TTC549 (cell line): ENCODE measurements around the gene HOATZ.

ENCODE experiments used
- FAIRE-seq: peaks from 2 replicates; lab custom pipeline; 2012; peaks lifted over from hg19 to GRCh38; lab: Jason Lieb, UNC

Gene HOATZ

DNA sequence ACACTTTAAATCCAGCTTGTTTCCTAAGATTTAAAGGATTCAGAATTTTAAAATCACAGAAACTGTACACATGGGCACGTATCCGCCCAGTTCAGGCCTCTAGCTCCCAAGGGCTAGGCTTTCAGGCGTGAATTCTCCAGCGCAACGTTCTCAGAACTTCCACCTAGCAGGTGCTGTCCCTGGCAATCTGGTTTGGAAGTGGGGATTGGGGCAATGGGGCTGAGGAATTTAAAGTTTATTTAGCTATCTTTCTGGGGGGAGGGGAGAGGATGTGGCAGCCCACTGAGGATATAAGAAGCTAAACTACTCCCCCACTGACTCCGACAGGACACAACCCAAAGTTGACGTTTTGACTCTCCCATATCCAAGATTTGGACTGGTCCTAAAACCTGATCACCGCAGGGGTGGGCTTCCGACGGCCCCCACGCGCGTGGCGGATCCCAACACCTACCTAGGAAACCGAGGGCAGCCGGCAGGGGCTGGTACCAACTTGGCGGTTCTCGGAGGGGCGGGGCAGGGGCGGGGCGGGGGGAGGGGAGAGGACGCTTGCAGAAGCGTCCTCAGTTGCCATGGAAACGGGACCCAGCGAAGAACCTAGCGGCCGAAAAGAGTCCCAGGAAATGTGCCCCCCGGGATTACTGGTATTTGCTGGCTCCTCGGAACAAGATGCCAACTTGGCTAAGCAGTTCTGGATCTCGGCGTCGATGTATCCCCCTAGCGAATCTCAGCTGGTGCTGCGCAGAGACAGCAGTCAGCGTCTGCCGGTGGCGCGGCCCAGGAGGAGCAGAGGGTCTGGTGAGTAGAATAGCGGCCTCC, at the start of gene HOATZ:
Gene HOATZ, plus strand, starts transcription at position 563 of the 816 bp plus-strand sequence. Its CDS starts 7 bp downstream, at position 570.
- FAIRE-seq = no peak

DNA sequence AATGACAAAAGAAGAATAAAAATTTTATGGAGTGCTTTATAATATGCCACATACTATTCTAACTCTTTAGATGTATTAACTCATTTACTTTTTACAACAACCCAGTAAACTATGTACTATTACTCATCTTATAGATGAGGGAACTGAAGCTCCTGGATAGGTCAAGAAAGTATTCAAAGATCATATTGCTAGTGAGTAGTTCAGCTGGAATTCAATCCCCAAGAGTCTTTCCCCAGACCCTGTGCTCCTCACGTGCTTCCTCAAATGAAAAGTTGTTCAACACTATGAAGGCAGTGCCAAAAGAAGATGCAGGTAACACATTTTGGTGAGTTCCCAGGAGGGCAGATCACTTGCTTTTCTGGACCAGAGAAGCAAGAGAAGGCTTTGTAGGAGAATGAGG, 49.2 kb upstream of the HOATZ start:
- no peak for FAIRE-seq

DNA sequence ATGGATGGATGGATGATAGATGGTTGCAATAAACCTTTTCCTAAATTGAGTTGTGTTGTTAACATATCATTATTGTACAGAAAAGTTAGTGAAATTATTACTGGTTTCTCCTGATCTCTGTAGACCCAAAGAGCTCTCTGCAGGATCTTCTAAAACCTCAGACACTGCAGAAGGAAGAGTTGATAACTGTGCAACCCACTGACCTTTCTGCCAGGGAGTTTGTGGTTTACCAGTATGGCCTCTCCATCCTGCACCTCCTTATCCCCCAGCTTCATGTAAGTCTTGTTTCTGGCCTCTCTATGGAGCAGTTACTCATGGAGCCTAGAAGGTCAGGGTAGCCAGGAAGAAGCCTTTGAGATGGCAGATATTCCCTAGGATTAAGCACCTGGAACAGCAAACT, 48.0 kb upstream of the HOATZ start:
- no peak for FAIRE-seq

DNA sequence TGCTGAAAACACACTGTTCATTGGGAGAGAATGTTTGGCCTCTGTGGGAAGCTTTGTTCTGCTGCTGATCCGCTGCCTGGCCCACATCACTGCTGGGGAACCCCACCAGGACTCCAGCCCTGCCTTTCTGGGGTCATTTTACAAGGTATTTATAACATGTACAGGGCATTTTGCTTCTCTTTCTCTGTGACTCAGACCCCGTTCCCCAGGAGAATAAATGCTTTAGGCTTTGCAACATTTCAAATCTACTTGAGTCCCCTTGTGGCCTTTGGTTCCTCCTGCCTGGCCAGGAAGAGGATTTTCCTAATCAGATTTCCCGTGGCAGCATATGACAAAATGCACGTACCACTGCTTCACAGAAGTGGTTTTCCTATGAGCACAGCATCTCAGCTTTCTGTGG, 45.4 kb upstream of the HOATZ start:
- no peak for FAIRE-seq

DNA sequence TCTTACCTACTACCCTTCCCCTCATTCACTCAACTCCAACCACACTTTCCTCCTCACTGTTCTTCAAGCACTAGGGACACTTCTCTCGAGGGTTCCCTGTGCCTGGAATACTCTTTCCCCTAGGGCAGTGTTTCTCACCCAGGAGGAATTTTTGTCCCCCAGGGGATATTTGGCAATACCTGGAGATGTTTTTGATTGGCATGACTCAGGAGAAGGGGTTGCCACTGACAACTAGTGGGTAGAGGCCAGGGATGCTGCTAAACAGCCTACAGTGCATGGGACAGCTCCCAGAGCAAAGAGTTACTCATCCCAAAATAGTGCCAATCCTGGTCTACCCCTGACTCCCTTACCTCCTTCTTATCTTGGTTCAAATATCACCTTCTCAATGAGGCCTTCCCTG, 42.4 kb upstream of the HOATZ start:
- no peak for FAIRE-seq

DNA sequence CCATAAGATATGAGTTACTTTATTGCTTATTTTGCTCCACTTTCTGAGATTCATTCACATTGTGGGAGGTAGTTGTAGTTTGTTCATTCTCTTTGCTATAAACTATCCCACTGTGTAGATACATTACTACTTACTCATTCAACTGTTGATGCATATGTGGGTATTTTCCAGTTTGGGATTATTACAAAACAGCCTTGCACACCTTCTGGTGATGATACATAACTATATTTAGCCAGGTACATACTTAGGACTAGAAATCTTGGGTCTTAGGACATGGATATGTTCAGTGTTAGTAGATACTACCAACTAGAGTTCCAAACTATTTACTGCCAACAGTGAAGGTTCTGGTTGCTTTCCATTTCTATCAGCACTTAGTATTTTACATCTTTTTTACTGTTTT, 40.1 kb upstream of the HOATZ start:
- FAIRE-seq = no peak

DNA sequence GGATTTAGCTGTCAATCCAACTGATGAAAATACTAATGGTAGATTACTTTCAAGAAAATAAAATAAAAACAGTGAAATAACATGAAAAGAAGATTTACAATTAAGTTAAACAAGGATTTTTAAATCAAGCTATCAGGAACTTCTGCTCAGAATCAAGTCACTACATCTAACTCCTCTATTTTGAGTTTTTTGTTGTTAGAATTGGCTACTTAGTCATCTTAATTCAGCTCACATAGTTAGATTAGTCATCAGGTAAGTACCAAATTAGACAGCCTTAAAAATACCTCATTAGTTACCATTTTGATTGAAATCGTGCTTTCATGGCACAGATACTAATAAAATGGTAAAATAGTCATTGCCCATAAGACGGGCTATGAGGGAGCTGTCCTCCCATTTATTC, 38.2 kb upstream of the HOATZ start:
- FAIRE-seq = no peak

DNA sequence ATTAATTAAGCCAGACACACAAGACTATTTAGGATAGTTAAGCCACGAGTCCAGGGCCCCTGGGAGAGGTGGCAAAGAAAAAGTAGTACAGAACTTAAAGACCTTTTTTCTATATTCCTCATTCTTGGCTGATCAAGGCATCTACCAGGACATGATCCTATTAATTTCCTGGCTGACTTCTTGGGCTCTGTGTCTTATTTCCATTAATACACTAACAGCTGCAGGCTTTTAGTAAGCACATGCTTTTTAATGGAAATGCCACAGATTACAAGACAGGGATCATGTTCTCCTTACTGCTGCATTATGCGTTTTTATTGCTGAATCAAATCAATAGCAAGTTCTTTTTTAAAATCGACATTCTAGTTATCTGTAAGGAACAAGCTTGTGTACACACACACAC, 37.6 kb upstream of the HOATZ start:
- FAIRE-seq = no peak

DNA sequence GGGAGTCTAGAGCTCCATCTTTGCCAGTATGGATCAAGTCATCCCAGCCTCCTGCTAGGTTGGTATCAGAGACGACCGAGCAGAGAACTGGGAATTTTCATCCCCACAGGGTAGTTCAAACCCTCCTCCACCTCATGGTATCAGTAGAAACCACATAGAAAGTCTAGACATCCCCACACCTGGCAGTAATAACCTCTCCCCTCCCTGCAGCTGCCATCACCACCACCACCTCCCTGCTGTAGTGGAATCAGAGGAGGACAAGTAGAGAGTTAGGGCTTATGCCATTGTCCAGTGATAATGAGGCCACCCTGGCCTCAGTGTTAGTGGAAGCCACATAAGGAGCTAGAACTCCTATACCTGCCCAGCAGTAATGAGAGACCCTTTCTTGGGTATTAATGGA, 36.7 kb upstream of the HOATZ start:
- FAIRE-seq = no peak

DNA sequence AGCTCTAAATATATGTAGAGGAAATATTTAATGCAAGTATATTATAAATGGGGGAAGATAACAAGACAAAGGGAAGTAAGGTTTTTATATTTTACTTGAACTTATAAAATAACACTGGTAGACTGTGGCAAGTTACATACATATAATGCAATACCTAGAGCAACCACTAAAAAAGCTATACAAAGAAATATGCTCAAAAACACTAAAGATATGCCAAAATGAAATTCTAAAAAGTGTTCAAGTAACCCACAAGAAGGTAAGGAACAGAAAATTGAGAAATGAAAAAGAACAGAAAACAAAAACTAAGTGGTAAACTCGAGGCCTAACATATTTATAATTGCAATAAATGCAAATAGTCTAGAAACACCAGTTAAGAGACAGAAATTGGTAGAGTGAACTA, 34.9 kb upstream of the HOATZ start:
- no peak for FAIRE-seq

DNA sequence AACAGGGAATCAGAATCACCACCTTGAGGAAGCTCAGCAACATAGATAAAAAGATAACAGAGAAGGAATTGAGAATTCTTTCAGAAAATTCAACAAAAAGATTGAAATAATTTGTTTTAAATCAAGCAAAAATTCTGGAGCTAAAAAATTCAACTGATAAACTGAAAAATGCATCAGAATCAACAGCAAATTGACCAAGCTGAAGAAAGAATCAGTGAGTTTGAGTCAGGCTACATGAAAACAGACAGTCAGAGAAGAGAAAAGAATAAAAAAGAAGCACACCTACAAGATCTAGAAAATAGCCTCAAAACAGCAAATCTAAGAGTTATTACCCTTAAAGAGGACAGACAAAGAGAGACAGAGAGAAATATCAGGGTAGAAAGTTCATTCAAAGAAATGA, 31.1 kb upstream of the HOATZ start:
- no peak for FAIRE-seq

DNA sequence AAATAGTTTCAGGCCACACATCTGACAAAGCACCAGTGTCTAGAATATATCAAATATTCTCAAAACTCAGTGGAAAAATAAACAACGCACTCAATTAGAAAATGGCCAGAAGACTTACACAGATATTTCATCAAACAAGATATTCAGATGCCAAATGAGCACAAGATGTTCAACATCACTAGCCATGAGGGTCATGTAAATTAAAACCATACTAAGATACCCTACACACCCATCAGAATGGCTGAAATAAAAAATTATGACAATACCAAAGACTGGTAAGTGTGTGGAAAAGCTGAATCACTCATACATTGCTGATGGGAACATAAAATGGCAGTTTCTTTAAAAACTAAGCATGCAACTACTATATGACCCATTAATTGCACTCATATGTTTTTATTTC, 24.1 kb upstream of the HOATZ start:
- FAIRE-seq = no peak

DNA sequence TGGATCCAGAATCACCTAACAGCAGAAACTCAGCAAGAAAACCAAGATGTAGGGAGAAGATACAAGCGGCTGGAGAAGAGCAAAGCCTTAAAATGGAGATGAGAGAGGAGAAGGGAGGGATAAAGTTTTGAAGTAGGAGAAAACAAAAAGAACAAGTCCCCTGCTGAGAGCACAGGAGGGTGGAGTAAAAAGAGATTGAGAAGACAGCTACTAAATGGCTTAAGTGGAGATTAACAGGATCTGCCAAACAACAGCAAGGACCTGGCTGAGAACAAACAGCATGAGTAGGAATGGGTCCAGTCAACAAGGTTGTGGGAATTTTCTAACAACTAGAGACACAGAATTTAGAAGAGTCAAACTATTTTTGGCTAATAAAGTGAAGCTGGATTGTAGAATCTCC, 20.5 kb upstream of the HOATZ start:
- FAIRE-seq = no peak

DNA sequence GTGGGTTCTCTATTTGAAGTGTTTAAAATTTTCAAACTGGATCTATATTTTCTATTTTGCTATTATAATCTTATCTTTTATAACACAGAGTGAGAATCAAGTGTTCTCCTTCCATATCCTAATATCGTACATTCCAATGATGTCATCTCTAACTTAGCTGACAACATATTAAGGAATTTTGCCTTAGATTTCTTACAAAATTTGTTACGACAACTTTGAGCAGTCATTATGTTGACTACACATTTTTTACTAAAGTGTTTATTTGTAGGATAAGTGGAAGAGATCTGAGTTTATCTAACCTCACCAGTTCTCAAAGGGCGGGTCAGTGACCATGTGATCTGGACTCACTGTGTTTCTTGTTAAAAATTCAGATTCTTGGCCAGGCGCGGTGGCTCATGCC, 15.1 kb upstream of the HOATZ start:
- FAIRE-seq = no peak

DNA sequence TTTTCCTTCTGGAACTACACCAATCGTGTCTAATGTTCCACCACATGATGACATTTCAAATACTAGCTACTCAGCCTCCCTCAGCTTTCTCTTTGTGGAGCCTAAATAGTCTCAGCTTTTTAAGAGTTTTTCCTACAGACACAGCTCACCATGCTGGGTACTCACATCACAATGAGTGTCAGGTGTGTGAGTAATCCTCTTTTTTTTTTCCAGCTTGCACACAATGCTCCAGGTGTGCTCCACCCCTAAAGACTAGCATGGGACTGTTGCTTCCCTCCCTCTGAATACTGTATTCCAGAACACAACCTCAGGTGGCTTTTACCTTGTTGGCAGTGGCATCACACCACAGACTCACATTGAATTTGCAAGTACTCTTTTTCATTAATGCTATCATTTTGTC, 14.1 kb upstream of the HOATZ start:
- no peak for FAIRE-seq

DNA sequence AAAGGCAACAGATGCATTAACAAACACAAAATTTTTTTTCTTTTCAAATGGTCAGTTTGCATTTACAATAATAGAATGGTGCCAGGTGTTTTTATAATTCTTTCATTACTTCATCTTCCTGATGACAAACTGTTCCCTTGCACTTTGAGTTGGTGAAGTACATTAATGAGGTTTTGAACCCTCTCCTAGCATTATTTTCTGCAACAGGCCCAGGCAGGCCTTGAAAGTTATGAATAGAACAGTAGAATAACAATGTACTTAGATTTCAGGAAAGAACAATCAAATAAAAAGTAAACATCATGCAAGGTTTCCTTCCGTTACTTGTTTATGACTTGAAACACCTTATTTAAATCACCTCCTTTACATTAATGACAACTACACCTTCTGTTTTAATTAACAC, 12.0 kb upstream of the HOATZ start:
- no peak for FAIRE-seq

DNA sequence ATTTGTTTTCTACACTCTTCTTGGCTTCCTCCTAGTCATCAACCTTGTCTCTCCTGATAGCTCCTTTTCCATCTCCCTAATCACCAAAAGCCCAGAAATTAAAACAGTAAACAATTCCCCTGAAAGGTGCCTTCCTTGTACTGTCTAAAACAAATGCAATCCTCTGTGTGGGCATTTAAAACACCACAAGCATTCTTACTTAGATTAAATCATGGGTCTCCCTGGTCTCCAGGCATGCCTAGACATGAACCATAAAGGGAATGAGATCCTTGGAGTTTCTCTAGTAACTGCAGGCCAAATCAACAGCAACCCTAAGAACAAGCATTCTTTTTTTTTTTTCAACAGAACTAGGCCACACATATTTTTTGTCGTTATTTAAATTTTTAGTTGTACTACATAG, 4.3 kb upstream of the HOATZ start:
- FAIRE-seq = no peak

DNA sequence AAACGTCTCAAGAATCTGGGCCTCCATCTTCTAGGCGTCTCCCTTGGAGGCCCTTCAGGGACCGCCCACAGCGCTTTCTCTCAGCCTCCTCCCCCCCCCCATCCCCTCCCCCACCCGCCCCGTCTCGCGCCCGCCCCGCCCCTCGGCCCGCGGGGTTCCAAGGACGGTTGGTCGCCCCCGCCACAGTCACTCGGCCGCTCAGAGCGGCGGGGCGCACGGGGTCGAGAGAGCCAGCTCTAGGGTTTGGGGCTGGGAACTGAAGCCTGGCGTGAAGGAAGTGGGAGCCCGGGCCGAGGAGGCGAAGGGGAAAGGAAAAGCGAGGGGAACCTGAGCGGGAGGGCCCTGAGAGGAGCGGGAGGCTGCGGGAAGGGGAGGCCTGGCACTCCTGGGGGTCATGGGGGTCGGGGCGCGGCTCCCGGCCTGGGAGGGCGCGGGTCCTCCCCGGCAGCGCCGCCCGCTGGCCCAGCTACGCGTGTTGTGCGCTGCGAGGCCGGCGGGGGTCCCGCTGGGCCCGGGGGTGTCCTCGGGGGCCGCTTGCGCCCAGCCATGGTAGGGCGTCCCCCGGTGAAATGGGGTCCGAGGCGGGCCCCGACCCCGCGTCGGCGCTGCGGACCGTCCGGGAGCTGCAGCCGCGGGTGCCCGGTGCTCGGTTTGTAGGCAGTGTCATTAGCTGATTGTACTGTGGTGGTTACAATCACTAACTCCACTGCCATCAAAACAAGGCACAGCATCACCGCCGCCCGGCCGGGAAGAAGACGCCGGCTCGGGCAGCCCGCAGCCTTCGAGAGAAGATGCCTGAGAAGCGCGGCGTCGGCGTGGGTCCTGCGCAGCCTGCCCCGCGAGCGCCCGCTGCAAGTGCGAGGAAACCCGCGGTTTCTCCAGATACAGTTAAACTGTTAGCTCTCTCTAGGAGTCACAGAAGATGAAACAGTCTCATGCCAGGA, 2.0 kb upstream of the HOATZ start, which contains the start of gene BTG4:
Gene BTG4, minus strand, starts transcription at position 91 of the 944 bp plus-strand sequence. CDS start 13,610 bp downstream, outside the sequence.
- no peak for FAIRE-seq

DNA sequence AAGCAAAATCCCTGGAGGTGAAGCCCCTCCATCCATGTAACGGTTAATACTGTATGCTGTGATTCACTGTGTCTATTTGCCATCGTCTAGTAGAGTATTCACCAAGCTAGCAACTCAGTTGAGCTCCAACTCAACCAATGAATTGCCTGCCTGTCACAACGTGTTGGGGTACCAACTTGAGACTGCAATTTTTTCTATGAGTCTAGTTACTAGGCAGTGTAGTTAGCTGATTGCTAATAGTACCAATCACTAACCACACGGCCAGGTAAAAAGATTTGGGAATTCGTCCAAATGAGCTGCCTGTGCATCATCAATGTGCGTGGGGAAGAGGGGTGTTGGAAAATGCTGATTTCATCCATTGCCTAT, 1.4 kb upstream of the HOATZ start:
- no peak for FAIRE-seq

DNA sequence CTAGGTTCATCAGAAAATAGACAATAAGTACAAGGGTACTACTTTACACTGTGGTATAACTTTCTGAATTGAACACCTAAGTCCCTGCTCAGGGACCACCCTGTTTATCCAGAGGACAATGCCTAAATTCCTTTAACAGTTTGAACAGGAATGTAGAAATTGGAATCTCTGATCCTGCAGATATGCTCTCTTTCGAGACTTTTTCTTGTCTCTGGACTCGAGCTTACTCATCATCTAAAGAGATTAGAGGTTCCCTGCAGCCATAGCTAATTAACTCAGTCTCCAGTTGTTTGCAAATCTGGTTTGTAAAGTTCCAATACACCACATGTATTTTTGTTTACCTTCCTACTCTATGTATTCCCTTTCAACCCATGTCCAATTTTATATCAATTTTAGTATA, 1.0 kb downstream of the HOATZ start:
- FAIRE-seq = no peak

DNA sequence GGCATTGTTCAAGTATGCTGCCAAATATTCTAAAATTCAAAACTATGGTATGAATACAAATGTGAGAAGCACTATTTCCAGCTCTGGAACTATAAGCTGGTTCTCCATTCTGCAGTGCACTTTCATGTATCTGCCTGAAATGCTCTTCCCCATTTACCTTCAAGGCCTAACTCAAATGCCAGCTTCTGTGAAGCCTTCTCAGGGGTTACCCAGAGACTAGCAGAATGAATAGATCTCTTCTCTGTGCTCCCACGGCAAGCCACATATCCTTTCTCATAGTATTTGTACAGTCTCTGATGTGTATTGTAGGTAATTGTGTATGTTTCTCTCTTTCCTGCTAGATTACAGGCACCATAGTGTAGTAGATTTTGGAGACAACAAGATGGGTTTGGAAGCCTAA, 4.1 kb downstream of the HOATZ start:
- FAIRE-seq = no peak

DNA sequence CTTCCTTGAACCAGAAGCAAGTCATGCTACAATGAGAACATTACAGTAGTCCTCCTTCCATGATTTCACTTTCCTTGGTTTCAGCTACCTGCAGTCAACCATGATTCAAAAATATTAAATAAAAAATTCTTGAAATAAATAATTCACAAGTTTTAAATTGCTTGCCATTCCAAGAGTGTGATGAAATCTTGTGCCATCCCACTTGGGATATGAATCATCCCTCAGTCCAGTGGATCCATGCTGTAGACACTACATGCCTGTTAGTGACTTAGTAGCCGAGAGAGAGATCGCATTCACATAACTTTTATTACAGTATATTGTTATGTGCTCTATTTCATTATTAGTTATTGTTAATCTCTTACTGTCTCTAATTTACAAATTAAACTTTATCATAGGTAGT, 6.0 kb downstream of the HOATZ start:
- FAIRE-seq = no peak

DNA sequence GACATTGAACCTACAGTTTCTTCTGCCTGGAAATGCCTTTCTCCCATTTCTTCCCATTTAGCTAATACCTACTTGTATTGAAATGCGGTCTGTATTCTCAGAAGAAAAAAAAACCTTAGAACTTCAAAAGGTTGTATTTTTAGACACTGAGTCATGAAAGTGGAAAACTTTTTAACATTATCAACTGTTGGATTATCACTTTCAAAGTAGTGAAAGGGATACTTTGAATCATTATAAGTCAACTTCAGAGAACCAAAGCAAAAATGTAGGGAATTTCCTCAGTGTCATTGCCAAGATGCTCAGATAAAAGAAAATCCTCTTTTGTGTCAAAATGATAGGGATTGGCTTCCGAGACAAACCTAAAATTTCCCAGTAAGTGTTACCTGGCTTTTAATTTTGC, 6.6 kb downstream of the HOATZ start:
- no peak for FAIRE-seq

DNA sequence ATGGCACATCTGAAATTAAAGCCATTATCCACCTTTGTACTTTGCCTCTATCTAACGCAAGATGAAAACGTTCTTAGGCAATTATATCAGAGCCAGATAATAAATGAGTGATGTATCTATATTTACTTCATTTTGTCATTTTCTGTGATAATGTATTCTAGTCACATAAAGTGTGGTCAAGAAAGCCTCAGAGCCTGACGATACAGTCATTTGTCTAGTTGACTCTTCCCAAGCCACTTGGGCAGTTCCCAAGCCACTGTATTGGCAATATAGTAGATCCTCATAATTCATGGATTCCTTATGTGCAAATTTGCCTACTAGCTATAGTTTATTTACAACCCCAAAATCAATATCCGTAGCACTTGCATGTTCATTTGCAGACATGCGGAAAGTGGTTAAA, 7.8 kb downstream of the HOATZ start:
- no peak for FAIRE-seq
